GM10248 (cell line): ENCODE measurements around the gene EPHB1.
"Not testable (repeated sequence)": the region's sequence is repeated elsewhere in the genome, so short reads cannot be mapped to it uniquely, and the experiment has no call there.

ENCODE experiments used
- CTCF ChIA-PET: fragments of 300-600 bp; sonication (Branson Sonifier 250); formaldehyde crosslinking; extraction: SDS; loops from one replicate; lab custom pipeline; 2021; ENCODE audit warnings: antibody characterized with exemption; lab: Yijun Ruan, JAX
- POLR2A ChIA-PET: fragments of 350-650 bp; sonication (Branson Sonifier 250); formaldehyde crosslinking; extraction: SDS; loops from one replicate; lab custom pipeline; 2020; ENCODE audit warnings: antibody characterized with exemption; lab: Yijun Ruan, JAX
- DNase-seq: peaks from one replicate; pipeline ENCODE4 v3.0.0; 2012; ENCODE audit errors: extremely low spot score
- TF ChIP-seq, protein P1 (sequence below): IDR thresholded peaks from 2 replicates; pipeline ENCODE4 v1.5.1; 2012; ENCODE audit warnings: mild to moderate bottlenecking, low read depth; ENCODE audit errors: extremely low read depth, missing control alignments, control extremely low read depth

Gene EPHB1

DNA sequence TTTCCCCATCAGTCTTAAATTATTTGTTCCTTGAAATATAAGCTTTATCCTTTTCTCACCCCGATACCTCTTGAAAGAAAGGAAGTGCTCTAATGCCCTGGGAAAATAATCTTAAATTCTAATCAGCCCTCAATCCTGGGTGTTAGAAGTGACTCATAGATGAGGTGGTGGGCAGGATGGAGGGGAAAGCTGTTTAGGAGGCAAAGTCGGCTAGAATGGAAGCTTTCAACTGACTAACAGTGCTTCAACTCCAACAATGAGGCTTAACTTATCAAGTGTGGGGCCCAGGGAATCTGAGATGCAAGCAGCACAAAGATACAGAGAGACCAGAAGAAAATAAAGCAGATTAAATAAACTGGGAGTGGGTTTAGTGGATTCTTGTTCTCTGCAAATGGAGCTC, 175.8 kb downstream of the EPHB1 start:
- TF ChIP-seq, protein P1, sequence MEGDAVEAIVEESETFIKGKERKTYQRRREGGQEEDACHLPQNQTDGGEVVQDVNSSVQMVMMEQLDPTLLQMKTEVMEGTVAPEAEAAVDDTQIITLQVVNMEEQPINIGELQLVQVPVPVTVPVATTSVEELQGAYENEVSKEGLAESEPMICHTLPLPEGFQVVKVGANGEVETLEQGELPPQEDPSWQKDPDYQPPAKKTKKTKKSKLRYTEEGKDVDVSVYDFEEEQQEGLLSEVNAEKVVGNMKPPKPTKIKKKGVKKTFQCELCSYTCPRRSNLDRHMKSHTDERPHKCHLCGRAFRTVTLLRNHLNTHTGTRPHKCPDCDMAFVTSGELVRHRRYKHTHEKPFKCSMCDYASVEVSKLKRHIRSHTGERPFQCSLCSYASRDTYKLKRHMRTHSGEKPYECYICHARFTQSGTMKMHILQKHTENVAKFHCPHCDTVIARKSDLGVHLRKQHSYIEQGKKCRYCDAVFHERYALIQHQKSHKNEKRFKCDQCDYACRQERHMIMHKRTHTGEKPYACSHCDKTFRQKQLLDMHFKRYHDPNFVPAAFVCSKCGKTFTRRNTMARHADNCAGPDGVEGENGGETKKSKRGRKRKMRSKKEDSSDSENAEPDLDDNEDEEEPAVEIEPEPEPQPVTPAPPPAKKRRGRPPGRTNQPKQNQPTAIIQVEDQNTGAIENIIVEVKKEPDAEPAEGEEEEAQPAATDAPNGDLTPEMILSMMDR, result no peak
- DNase-seq, result no peak
- CTCF ChIA-PET, result interaction anchor here (0.9 to 1.4 kb wide), 3 partner anchors 10 to 42 kb away, joined by 3 read pairs; no protein-coding TSS in a partner anchor
- POLR2A ChIA-PET, result no interaction called here

DNA sequence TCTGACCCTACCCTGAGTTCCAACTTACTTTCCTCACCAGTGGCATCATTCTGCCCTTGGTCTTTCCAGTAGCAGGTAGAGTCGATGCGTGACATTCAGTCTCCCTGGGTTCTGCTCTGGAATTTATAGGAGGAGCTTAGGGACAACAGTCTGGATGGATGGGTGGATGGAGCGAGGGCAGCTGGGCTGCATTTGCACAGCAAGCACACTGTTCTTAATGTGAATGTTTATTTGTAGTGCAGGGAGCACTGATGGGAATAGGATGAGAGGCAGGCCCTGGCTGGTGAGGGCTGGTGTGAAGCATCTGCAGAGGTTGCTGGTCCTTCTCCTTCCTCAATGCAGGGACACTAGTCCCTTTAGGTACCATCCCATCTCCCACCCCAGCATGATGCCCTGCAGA, 176.2 kb downstream of the EPHB1 start:
- CTCF ChIA-PET, result interaction anchor here (0.9 to 1.4 kb wide), 3 partner anchors 10 to 41 kb away, joined by 3 read pairs; no protein-coding TSS in a partner anchor

DNA sequence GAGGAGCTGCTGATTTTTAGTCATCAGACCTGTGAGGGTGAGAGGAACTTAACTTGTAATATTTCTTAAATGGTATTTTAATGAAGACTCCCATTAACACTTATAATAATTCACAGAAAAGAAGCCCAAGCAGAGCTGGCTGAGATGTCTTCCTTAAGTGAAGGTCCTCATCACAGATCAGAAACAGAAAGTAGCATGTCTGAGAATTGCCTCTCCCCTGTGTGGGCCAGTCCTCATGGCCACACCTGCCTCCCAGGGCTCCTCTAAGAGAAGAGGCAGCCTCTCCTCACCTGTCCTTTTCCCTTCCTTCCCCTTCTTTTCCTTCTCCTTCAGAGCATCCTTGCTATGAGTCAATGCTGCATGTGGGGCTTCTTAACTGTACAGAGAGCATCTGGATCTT, 176.8 kb downstream of the EPHB1 start:
- DNase-seq, POLR2A ChIA-PET: not testable (repeated sequence)
- CTCF ChIA-PET, result interaction anchor here (0.9 kb wide), 1 partner anchor 9 kb away, joined by 3 read pairs; no protein-coding TSS in a partner anchor

More for the DNA sequence above, 176.2 kb downstream of the EPHB1 start:
- POLR2A ChIA-PET, result no interaction called here
- DNase-seq, result no peak
- TF ChIP-seq, protein P1, result no peak

DNA sequence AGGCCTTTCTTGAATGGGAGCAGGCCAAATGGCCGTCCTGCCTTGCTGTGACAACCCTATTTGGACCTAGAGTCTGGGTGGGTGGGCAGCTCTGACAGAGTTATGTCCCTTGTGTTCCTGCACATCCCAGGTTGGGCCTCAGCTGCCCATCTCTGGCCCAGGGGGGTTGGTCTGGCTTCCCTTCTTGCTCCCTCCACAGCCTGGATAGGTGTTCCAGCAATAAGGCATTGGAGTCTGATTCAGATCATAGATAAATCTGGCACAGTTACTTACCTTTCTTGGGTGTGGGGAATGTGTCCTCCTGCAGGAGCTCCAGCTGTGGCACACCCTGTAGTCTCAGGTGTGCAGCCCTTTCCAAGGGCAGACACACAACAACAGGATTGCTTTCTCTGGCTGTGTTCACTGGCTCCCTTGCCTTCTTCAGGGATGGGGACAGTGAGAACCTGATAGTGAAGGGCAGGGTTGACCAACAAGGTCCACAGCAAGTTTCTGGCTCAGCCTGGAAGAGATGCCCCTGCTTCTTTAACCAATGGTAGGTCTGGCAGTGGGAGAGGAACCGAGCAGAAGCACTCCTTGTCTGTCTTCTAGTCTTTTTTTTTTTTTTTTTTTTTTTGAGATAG, 177.9 kb downstream of the EPHB1 start:
- no peak for DNase-seq
- TF ChIP-seq, protein P1, result no peak
- ChIA-PET CTCF (no interaction called here), POLR2A (no interaction called here)

DNA sequence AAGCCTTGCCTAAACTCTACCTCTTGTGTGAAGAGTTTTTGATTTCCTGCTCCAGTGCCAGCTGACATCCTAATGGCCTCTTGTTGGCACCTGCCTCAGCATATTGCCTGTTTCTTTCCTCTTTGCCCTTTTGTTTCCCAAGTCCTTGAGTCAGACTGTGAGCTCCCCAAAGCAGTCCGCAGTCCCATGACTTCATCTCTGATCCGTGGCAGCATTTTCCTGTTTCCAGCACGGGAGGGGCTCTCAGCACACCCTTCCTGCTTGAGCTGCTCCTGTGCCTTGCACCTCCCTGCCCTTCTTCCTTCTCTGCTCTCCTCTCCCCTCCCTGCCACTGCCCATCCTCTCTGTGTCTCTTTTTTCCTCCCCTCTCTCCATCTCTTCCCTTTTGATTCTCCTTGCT, 179.6 kb downstream of the EPHB1 start:
- ChIA-PET POLR2A (no interaction called here), CTCF (interaction anchor here (0.9 to 1.4 kb wide), 2 partner anchors 16 to 25 kb away, joined by 3 read pairs; no protein-coding TSS in a partner anchor)
- TF ChIP-seq, protein P1, result no peak
- DNase-seq, result no peak

DNA sequence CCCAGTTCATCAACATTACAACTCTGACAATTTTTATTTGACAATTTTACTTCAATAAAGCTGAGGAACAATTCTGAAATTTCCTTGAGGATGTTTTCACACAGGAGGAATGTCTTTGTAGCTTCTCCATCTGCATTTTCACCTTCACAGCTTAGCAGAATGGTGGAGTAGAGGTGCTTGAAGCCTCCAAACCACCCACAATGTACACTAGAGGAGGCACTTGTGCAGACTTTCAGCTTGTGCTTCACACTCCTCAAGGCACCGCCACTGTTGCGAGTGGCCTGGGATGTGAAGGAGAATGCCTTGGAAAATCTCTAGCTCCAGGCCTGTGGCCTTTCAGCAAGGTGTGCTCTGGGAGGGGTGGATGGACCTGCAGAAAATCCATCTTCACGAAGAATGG, 181.9 kb downstream of the EPHB1 start:
- DNase-seq, result no peak
- CTCF ChIA-PET, result interaction anchor here (1.1 to 1.7 kb wide), 2 partner anchors 11 to 183 kb away, joined by 3 read pairs; no protein-coding TSS in a partner anchor
- TF ChIP-seq, protein P1, result no peak
- POLR2A ChIA-PET, result no interaction called here

DNA sequence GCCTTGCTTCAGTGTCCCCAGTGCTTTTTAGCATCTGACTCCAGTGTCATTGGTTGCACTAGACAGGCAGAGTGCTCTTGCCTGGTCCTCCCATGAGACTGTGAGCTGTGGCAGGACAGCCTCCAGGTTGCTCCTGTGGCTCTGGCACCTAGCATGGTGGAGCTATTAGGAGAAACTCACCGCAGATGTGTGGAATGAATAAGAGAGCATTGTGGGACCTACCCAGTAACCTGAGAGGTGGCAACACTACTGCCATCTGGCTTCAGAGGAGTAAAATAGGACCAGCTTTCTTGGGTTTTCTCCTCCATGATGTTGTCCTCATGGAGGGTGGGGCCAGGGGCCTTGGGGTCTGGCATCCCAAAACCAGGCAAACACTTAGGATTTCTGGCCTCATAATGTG, 183.6 kb downstream of the EPHB1 start:
- DNase-seq, result no peak
- ChIA-PET POLR2A (no interaction called here), CTCF (interaction anchor here (1.3 to 1.6 kb wide), 2 partner anchors 9 to 10 kb away, joined by 3 to 6 read pairs; no protein-coding TSS in a partner anchor)
- TF ChIP-seq, protein P1, result no peak
